Astrocyte of the hippocampus (primary cell): ENCODE results near the gene SERGEF.

Experiments
- DNase-seq: peaks from one replicate; pipeline ENCODE4 v3.0.0; 2011; ENCODE audit warnings: low read depth, low spot score

Gene SERGEF

DNA sequence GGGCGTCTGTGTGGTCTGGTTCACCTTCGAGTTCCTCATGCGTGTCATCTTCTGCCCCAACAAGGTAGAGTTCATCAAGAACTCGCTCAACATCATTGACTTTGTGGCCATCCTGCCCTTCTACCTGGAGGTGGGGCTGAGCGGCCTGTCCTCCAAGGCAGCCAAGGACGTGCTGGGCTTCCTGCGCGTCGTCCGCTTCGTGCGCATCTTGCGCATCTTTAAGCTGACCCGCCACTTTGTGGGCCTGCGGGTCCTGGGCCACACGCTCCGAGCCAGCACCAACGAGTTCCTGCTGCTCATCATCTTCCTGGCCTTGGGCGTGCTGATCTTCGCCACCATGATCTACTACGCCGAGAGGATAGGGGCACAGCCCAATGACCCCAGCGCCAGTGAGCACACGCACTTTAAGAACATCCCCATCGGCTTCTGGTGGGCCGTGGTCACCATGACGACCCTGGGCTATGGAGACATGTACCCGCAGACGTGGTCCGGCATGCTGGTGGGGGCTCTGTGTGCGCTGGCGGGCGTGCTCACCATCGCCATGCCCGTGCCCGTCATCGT, 240.9 kb downstream of the SERGEF start:
- no peak for DNase-seq

GRCh38 chr11:17771415-17771814, 241.4 kb downstream of the SERGEF start:
- no peak for DNase-seq

- DNase-seq = no peak
Measured at GRCh38 chr11:17770917-17771316, 241.9 kb downstream of the SERGEF start.

DNA sequence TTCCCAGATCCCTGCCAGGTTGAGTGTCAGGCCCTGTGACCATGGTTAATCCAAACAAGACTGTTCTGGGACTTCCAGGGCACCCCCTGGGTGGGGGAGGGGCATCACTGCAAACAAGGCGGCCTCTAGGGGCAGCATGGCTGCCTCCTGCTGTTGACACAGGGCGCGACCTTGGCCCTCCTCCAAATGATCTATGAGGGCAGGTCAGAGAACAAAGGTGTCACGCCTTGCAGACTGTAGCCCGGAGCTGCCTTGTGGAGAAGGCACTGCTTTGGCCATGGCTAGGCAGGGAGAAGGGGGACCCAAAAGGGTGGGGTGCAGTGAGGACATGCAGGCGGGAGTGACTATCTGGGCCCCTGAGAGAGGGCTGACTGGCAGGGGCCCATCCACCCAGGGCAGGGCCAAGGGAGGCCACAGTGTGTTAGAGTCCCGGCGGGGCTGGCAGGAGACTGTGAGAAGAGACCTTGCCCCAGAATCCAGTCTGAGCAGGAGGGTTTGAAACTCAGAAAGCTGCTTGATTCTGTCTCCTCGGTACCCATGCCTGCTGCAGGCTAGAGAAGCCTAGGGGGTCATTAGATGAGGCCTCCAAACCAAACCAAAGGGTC, 242.7 kb downstream of the SERGEF start:
- no peak for DNase-seq

DNA sequence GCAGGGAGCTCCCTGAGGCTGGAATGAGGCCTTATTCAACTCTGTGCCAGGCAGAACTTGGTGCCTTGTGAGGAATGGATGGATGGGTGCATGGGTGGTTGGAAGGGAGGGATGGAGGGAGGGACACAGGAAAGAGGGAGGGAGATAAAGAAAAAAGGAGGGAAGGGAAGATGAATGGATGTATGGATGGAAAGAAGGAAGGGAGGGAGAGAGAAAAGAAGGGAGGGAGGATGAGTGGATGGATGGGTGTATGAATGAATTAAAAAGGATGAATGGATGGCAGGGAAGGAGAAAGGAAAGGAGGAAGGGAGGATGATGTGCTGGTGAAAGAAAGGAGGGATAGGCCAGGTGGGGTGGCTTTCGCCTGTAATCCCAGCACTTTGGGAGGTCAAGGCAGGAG, 243.6 kb downstream of the SERGEF start:
- no peak for DNase-seq

GRCh38 chr11:17768547-17768946, 244.3 kb downstream of the SERGEF start:
- DNase-seq = no peak

DNA sequence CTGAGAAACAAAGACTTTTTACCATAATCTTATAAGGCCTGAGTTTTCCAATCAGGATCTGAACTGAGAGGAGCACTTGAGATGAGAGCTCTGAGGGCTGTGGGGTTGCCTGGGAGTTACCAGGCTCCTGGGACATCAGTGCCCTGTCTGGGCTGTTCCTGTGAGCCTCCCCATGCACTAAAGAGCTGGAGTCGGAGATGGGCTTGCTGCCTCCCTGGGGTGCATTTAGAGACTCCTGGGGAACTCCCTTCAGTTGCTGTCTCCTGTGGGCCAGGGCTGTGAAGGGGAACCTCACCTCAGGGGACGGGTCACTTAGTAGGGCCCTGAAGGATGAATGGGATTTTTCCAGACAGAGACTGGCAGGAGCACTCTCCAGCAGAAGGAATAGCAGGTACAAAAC, 244.9 kb downstream of the SERGEF start:
- no peak for DNase-seq

DNA sequence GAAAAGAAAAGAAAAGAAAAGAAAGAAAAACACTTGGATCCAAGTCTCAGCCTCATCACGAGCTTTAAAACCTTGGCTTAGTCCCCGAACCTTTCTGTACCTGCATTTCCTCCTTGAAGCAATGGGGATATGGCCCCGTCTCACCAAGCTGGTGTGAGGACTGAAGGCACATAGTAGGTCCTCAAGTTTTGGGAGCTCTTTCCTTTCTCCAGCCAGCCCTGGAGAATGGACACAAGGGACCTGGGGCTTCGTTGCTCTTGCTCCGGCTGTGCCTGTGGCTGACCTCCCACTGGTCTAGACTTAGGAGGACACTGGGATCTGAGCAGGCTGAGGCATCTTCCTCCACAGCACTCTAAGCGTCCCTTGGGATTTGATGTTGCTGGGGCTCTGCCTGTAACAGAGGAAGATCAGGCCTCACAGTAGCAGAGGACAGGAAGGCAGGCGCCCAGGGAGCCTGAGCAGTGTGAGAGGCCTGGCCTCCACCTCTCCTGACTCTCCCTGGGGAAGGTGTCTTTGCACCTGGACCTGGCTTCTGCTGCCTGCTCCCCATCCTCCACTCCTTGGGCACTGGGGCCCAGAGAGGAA, 245.5 kb downstream of the SERGEF start:
- no peak for DNase-seq

DNA sequence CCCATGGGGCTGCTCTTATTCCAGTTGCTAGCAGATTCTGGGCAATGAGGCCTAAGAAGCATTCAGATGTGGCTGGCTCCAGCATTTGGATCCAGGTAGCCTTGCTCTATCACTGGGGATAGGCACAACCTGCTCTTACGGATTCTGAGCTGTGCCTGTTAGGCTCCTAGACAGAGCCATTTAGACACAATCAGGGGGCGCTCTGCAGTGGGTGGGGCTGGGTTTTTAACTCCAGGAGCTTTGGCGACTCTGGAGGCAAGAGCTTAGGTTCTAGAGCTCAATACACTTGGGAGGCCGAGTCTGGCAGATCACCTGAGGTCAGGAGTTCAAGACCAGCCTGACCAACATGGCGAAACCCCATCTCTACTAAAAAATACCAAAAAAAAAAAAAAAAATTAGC, 246.3 kb downstream of the SERGEF start:
- no peak for DNase-seq

- DNase-seq = no peak
Measured at GRCh38 chr11:17766073-17766359, 246.8 kb downstream of the SERGEF start.

GRCh38 chr11:17765356-17766072, 247.3 kb downstream of the SERGEF start:
- DNase-seq = peak; percentile 54

DNA sequence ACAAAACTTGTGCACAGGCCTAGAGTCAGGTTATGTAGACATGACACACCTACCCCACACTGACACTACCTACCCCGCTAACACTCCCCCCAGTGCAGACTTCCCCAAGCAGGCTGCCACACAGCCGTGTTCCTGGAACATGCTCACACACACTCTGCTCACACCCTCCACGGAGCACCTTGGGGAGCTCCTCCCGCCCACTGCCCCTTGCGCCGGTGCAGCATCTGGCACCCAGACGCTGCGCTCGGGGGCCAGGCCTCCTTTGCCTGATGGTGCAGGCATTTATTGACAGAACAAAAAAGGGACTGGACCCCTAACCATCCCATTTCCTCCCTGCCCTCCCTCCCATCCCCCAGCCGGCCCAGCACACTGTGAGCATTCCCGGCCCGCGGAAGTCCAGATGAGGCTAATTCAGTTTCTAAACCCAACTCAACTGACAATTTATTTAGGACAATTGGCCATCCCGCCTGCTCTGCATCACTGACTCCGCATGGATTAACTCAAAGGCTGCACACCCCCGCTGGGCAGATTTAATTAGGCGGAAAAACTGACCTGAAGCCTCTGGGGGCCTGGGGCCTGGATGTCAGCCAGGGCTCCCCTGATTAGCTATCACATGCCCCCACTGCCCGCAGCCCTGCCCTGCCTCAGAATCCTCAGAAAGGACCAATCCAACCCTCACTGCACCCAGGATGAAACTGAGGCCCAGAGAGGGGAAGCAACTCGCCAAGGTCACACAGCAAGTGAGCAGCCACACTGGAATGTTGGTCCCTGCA, 248.2 kb downstream of the SERGEF start:
- DNase-seq = no peak

- no peak for DNase-seq
Measured at GRCh38 chr11:17763703-17764102, 249.1 kb downstream of the SERGEF start.

- DNase-seq = no peak
Measured at GRCh38 chr11:17763244-17763643, 249.6 kb downstream of the SERGEF start.

DNA sequence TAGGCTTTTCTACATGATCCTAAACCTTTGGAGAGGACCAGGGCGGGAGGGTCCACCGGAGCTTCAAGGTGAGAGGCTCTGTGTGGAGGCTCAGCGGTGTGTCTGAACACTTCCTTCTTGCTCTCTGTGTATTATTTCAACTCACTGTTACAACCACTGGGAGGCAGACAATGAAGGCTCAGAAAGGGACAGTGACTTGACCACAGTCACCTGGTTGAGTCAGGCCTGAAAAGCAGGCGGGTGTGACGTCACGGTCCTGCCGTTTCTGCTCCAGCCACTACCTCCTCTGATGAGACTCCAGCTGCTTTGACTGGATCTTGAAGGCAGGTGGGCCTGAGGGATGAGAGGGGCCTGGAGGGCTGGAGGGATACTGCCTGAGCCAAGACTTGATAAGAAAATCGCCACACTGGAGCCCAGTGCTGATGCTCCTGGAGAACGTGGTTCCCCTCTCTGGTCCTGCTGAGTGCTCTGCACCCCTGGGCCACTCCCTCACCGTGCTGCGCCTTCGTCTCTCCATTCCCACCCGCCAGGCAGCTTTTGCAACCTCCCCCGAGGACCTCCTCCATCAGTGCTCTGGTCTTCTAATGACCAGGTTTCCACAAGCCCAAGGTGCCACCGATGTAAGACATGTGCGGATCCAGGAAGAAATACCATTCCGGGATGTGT, 250.4 kb downstream of the SERGEF start:
- no peak for DNase-seq

- peak; percentile 46 for DNase-seq
Measured at GRCh38 chr11:17760102-17761029, 252.5 kb downstream of the SERGEF start.

GRCh38 chr11:17755891-17756290, 257.0 kb downstream of the SERGEF start:
- DNase-seq = no peak

- no peak for DNase-seq
Measured at GRCh38 chr11:17753641-17754040, 259.2 kb downstream of the SERGEF start.

DNA sequence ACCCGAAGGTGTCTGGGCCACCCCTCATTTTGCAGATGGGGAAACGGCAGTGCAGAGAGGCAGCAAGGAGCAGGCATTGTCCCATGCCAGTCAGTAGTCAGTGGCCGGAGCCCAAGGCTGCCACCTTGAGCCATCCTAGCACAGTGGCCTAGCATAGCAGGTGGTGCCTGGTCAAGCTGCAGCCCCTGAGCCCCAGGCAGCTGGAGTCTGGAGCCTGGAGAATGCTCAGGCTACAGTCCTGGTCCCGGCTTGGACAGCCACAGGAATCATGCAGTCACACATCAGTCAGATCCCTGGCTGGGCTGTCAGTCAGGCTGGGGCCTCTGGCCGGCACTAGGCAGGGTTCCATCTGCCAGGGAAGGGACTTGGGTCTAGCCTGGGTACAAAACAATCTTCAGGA, 259.7 kb downstream of the SERGEF start:
- no peak for DNase-seq

GRCh38 chr11:17752144-17752543, 260.7 kb downstream of the SERGEF start:
- no peak for DNase-seq

GRCh38 chr11:17751558-17751957, 261.3 kb downstream of the SERGEF start:
- no peak for DNase-seq
